Renal cortical epithelial cell (primary cell): ENCODE results near the gene ACADS. TPM values are rescaled to one million over a fixed set of nuclear protein-coding genes. Genes with fewer than 3 reads are reported as not detected.
A peak's percentile ranks its signal among the peaks of the same experiment; 100 is the strongest.

ENCODE experiments used
- DNase-seq: peaks from one replicate; pipeline ENCODE4 v3.0.0-alpha.2; 2011; ENCODE audit warnings: low read depth
- total RNA-seq: library from RNA; depleted of rRNA; stranded (reverse); fragments of >200 nt; gene quantifications from 2 replicates; pipeline ENCODE4 v1.2.3, GENCODE V29; 2014

ACADS gene, protein sequence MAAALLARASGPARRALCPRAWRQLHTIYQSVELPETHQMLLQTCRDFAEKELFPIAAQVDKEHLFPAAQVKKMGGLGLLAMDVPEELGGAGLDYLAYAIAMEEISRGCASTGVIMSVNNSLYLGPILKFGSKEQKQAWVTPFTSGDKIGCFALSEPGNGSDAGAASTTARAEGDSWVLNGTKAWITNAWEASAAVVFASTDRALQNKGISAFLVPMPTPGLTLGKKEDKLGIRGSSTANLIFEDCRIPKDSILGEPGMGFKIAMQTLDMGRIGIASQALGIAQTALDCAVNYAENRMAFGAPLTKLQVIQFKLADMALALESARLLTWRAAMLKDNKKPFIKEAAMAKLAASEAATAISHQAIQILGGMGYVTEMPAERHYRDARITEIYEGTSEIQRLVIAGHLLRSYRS
- total RNA-seq: 28.0 and 36.5 TPM in 2 replicates

- peak; percentile 58 for DNase-seq
Measured at GRCh38 chr12:120725659-120726509, at the start of gene ACADS. Gene ACADS, plus strand, starts transcription at chr12:120725826. Its CDS starts 60 bp downstream, at chr12:120725886.

DNA sequence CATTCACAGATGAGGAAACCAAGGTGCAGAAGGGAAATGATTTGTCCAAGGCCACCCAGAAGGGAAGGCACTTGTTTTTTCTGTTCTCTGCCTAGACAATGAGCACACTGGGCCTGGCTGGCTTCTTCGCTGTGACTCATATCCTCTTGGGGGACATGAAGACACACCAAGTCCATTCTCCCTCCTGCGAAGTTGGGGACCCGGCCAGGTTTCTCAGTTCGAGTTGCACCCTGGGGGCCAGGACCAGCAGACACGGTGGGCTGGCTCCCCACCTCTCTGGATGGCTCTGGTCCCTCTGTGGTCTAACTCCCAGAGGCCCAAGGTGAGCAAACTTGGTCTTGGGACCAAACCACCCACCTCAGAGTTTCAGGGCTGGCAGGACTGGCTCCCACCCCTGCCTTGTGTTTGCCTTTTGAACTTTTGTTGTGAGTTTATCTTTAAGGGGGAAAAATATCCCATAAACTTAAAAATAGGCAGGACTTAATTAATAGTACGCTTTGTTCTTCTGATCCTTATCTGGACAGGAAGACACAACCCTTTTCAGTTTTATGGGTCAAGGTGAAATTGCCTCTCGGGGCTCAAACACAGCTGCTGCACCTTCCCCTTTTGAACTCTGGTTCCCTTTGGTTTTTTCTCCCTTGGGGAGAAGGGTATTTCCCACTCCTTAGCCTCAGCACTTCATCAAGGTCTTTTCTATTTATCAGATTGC, 47.7 kb upstream of the ACADS start:
- no peak for DNase-seq

DNA sequence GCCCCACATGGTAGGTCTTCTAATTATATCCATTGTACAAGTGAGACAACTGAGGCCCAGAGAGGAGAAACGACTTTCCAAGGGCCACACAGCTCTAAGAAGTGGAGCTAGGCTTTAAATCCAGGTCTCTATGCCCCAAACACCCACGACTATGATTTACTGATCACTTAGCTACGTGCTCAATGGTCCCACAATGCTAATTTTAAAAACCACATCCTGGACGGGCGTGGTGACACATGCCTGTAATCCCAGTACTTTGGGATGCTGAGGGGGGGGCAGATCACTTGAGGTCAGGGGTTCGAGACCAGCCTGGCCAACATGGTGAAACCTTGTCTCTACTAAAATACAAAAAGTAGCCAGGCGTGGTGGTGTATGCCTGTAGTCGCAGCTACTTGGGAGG, 47.1 kb upstream of the ACADS start:
- no peak for DNase-seq

GRCh38 chr12:120680165-120680738, 45.4 kb upstream of the ACADS start:
- DNase-seq: no peak

- DNase-seq: peak; percentile 58
Measured at GRCh38 chr12:120684523-120684932, 41.1 kb upstream of the ACADS start.

DNA sequence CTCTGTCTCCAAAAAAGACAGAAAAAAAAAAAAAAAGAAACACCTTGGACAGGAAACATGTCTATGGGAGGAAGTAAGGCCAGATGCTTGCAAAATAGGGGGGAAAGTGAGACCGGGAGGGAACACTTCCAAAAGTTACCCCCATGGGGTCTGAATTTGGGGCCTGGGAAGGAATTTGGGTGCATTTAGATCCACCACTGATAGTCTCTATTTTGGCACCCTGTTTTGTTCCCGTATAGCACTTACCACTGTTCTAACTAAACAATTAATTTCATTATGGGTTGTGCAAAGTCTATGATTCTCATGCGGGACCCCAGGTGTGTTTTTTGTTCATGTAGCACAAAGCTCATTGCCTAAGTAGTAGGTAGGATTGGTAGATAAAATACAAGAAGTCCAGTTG, 40.1 kb upstream of the ACADS start:
- DNase-seq: no peak

DNA sequence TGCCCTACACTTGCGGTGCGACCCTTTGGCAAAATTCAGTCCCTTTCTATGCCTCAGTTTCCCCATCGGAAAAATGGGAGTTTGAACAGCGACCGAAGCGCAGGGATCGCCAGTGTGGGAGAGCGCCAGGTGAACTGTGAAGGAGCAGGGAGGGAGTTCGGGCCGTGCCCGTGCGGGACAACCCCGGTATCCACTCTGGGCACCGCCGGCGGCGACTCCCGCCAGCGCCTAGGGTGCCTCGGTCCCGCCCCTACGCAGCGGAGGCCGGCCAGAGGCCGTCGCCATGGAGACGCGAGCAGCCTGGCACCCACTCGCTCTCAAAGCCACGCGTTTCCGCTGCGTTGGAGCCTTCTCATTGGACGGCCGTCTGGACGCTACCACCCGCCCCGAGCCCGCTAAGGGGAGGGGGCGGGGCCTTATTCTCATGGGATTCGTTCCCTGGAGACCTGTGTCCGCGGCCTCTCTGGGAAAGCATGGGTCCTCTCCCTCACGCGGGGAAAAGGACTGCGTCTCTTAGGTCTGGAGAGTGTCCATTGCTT, 39.4 kb upstream of the ACADS start:
- peak; percentile 92 for DNase-seq

DNA sequence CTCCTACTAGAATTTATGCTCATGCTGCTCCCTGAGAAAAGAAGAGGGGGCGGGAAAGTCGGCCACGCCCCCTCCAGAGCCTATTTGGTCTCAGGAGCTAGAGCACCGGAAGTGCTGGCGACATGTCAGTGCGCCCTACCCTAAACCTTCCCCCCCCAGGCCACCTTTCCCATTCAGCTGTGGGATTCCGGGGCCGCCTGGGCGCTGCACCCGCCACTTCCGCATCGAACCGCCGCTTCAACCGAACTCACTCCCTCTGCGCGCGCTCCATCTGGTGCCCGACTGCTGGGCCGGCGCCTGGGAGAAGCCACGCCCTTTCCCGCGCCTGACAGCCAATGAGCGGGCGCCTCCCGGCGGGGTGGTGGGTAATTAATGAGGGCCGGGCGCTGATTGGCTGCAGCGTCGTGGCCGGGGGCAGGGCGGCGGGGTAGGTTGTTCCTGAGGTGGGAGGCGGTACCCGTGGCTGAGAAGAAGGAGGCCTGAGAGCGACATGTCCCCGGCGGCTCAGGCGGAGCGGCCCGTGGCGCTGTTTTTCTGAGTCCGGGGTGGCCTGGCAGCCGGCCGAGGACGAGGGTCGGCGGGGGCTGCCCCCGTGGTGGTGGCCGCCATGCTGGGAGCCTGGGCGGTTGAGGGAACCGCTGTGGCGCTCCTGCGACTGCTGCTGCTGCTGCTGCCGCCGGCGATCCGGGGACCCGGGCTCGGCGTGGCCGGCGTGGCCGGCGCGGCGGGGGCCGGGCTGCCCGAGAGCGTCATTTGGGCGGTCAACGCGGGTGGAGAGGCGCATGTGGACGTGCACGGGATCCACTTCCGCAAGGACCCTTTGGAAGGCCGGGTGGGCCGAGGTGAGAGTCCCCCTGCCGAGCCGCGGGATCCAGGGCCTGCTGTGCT, 38.7 kb upstream of the ACADS start, which contains the start of gene MLEC:
MLEC (plus strand) TSS at position 460 of the 888 bp plus-strand sequence; CDS start at position 608, 148 bp downstream.
- DNase-seq: peak; percentile 84

GRCh38 chr12:120687578-120688289, 37.9 kb upstream of the ACADS start:
- no peak for DNase-seq

DNA sequence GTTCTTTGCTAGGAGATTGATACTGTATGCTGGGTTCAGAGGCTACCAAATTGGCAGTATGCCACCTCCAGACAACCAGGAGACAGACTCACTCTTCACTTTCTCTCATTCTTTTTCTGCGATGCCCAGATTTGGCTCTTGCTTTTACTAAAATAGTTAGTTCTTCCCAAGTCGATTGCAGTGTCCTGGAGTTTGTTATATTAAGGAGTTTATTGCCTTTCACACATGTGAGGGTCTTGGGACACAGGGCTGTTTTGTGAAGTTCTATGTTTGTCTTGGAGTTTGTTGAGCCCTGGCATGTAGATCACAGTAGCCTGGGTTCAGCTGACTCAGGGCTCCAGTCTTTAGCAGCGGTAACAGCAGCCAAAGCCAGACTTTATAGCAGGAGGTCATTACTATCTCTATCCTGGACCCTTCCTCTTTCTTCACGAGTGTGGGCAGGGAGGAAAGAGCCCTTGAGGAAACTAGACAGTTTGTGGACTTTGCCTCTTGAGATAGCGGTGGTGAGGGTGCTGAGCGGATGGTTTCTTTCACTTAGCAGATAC, 37.0 kb upstream of the ACADS start:
- peak; percentile 31 for DNase-seq

- no peak for DNase-seq
Measured at GRCh38 chr12:120689397-120690082, 36.1 kb upstream of the ACADS start.

DNA sequence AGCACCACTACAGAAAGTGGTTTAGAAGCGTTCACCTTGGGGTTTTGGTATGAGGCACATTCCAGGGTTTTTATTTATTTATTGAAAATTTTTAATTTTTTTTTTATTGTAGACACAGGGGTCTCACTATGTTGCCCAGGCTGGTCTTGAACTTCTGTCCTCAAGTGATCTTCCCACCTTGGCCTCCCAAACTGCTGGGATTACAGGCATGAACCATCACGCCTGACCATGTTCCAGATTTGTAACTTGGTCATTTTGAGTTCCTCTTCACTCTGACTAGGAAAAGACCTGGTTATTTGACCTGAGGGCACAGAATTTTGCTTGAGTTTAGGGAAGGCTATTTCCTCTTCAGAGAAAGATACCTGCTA, 35.6 kb upstream of the ACADS start:
- DNase-seq: no peak

DNA sequence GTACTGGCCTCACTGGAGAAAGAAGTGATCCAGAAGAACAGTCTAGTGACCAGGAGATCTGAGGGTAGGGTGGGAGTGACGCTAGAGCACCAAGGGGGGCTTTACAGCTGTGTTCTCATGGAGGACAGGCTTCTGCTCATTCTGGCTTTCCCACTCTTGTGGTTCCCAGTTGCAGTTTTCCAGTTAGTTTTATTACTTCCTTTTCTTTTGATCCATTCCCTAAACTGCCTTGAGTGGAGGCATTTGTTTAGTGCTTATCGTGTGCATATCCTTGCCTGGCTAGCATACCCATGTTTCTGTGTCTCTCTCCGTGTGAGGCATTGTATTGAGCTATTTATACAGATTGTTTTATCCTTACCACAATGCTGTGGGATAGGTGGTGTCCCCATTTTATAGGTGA, 34.6 kb upstream of the ACADS start:
- DNase-seq: no peak

GRCh38 chr12:120692524-120693033, 33.0 kb upstream of the ACADS start:
- DNase-seq: peak; percentile 70

GRCh38 chr12:120693848-120694247, 31.8 kb upstream of the ACADS start:
- DNase-seq: no peak

GRCh38 chr12:120696626-120697025, 29.0 kb upstream of the ACADS start:
- DNase-seq: no peak

DNA sequence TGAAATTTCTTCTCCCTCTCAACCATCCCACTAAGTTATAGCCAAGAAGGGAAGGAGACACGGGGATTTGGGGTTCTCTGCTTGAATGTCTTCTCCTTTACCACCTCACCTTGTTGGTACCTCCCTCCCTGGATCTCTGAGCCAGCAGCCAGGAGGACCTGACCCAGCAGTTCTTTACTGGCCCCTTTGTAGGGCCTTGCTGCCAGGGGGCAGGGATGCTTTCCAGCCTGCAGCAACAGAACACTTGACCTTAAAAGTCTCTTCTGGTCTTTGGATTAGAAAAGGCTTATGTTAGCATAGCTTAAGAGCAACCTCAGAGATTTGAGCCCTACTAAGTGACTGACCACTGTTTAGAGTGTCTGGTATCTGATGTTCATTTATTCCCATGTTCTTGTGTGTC, 28.3 kb upstream of the ACADS start:
- DNase-seq: no peak

DNA sequence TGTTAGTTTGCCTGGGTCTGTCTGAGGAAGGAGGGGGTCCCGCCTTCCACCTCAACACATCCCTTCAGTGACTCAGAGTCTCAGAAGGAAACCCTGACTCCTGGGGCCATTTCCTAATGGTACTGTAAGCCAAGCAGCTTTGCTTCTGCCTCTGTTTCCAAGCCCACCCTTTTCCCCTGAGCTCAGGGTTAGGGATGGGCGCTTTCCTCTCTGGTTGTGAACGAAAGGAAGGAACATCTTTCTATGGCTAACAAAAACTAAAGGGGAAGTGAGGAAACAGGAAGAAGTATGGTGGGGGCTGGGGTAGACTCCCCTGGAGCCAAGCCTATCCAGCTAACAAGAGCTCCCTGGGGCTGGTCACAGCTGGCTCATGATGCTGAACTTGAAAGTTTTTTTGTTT, 27.0 kb upstream of the ACADS start:
- no peak for DNase-seq

DNA sequence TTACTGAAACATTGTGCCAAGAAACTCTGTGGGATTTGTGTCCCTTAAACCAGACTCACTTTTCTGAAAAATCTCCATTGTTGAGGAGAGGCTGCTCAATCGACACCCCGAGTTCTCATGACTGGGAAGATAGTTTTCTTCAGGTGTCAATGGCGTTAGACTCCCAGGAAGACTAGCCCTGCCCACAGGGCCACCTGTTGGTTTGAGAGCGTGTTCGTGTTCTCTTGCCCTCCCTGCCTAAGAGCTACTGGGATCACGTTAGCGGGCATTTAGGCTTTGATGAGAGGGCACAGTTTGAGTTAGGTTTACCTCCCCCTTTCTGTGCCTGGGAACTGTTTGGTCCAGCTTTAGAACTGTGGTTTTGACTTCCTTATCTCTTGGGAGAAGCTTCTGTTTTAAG, 26.1 kb upstream of the ACADS start:
- no peak for DNase-seq
